Liver (tissue), 3 donors: Measurements from ENCODE around the gene RASL10B.

Experiments
- EGR1 ChIP-seq, 2 donors: IDR thresholded peaks; 2 replicates each; pipeline ENCODE4 v1.6.1; 2016 to 2018; ENCODE audit warnings: antibody characterized with exemption in 2 of 2, low read depth in 2 of 2
- FOXA1 ChIP-seq: IDR thresholded peaks from 2 replicates; pipeline ENCODE4 v1.6.1; 2016; ENCODE audit warnings: antibody characterized with exemption
- GABPA ChIP-seq, 2 donors: IDR thresholded peaks in 1 of 2; conservative IDR thresholded peaks in 1 of 2; 2 replicates each; pipeline ENCODE4 v1.6.1; 2016; ENCODE audit warnings: antibody characterized with exemption in 2 of 2, mild to moderate bottlenecking in 1 of 2, moderate library complexity in 1 of 2
- JUND ChIP-seq, 2 donors: IDR thresholded peaks; 2 replicates each; pipeline ENCODE4 v1.6.1; 2016; ENCODE audit warnings: antibody characterized with exemption in 2 of 2
- RAD21 ChIP-seq, 2 donors: IDR thresholded peaks; 2 replicates each; pipeline ENCODE4 v1.6.1; 2016; ENCODE audit warnings: antibody characterized with exemption in 2 of 2, mild to moderate bottlenecking in 2 of 2
- RXRA ChIP-seq, 2 donors: IDR thresholded peaks; 2 replicates each; pipeline ENCODE4 v1.6.1; 2017 to 2018; ENCODE audit warnings: antibody characterized with exemption in 2 of 2, mild to moderate bottlenecking in 1 of 2
- SP1 ChIP-seq: IDR thresholded peaks from 2 replicates; pipeline ENCODE4 v1.6.1; 2018; ENCODE audit warnings: antibody characterized with exemption, mild to moderate bottlenecking
- TAF1 ChIP-seq: conservative IDR thresholded peaks from 2 replicates; pipeline ENCODE4 v1.6.1; 2016; ENCODE audit warnings: antibody characterized with exemption, mild to moderate bottlenecking
- YY1 ChIP-seq: IDR thresholded peaks from 2 replicates; pipeline ENCODE4 v1.6.1; 2016; ENCODE audit warnings: antibody characterized with exemption, mild to moderate bottlenecking
- TF ChIP-seq, protein P1 (sequence below): fragments of 150-350 bp; IDR thresholded peaks from 2 replicates; pipeline ENCODE4 v1.5.1; 2017; ENCODE audit warnings: improper control_type of control experiment, low read depth, low read length; ENCODE audit not compliant: missing input control
- TF ChIP-seq, protein P2 (sequence below): IDR thresholded peaks from 2 replicates; pipeline ENCODE4 v1.6.1; 2016; ENCODE audit warnings: antibody characterized with exemption, mild to moderate bottlenecking
- TF ChIP-seq, protein P3 (sequence below): IDR thresholded peaks from 2 replicates; pipeline ENCODE4 v1.6.1; 2016; ENCODE audit warnings: antibody characterized with exemption
- TF ChIP-seq, protein P4 (sequence below): IDR thresholded peaks from 2 replicates; pipeline ENCODE4 v1.6.1; 2016; ENCODE audit warnings: antibody characterized with exemption
- donor health status: healthy.
- donor health status: healthy.

DNA sequence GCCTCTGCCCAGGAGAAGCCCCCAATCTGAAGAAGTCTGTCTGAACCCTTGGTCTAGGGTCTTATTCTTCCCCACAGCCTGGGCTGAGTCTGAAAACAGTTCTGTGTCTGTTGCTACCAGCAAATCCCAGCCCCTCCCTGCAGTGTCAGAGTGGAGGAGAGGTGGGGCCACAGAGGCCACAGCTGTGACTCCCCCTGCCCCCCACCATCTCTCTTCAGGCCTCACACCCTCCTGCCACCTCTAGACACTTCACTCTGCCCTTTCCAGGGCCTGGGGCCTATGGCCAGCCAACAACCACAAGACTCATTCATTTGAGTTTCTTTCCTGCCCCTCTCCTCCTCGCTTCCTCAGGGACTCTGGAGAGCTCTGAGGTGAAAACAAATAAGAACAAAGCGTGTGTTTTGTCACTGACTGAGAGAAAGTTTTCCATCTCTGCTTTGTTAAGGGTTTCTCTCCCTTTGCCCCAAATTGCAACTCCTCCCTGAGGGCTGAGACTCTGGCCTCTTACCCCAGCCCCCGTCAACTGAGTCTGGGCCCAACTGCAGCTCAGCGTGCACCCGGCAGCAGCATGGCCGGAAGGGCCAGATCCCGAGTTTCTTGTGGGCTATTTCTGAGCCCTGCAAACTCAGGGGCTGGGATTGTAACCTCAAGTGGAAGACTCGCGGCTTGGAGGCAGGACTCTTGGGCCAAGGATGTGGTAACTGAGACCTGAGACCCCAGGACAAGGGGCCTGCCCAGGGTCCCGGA is 42.4 kb downstream of the RASL10B start:
- TF ChIP-seq, protein P1, sequence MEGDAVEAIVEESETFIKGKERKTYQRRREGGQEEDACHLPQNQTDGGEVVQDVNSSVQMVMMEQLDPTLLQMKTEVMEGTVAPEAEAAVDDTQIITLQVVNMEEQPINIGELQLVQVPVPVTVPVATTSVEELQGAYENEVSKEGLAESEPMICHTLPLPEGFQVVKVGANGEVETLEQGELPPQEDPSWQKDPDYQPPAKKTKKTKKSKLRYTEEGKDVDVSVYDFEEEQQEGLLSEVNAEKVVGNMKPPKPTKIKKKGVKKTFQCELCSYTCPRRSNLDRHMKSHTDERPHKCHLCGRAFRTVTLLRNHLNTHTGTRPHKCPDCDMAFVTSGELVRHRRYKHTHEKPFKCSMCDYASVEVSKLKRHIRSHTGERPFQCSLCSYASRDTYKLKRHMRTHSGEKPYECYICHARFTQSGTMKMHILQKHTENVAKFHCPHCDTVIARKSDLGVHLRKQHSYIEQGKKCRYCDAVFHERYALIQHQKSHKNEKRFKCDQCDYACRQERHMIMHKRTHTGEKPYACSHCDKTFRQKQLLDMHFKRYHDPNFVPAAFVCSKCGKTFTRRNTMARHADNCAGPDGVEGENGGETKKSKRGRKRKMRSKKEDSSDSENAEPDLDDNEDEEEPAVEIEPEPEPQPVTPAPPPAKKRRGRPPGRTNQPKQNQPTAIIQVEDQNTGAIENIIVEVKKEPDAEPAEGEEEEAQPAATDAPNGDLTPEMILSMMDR, result no peak
- no peak for TF ChIP-seq TAF1
- TF ChIP-seq GABPA (IDR thresholded peaks at IDR 0.05 in 1 of 2, conservative IDR thresholded peaks at IDR 0.05 in 1 of 2), result no peak
- TF ChIP-seq RAD21 (IDR thresholded peaks at IDR 0.05), result no peak
- TF ChIP-seq, protein P2, sequence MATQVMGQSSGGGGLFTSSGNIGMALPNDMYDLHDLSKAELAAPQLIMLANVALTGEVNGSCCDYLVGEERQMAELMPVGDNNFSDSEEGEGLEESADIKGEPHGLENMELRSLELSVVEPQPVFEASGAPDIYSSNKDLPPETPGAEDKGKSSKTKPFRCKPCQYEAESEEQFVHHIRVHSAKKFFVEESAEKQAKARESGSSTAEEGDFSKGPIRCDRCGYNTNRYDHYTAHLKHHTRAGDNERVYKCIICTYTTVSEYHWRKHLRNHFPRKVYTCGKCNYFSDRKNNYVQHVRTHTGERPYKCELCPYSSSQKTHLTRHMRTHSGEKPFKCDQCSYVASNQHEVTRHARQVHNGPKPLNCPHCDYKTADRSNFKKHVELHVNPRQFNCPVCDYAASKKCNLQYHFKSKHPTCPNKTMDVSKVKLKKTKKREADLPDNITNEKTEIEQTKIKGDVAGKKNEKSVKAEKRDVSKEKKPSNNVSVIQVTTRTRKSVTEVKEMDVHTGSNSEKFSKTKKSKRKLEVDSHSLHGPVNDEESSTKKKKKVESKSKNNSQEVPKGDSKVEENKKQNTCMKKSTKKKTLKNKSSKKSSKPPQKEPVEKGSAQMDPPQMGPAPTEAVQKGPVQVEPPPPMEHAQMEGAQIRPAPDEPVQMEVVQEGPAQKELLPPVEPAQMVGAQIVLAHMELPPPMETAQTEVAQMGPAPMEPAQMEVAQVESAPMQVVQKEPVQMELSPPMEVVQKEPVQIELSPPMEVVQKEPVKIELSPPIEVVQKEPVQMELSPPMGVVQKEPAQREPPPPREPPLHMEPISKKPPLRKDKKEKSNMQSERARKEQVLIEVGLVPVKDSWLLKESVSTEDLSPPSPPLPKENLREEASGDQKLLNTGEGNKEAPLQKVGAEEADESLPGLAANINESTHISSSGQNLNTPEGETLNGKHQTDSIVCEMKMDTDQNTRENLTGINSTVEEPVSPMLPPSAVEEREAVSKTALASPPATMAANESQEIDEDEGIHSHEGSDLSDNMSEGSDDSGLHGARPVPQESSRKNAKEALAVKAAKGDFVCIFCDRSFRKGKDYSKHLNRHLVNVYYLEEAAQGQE, result no peak
- TF ChIP-seq RXRA (IDR thresholded peaks at IDR 0.05), result no peak
- TF ChIP-seq FOXA1, result no peak
- no peak for TF ChIP-seq JUND (IDR thresholded peaks at IDR 0.05)
- TF ChIP-seq, protein P3, sequence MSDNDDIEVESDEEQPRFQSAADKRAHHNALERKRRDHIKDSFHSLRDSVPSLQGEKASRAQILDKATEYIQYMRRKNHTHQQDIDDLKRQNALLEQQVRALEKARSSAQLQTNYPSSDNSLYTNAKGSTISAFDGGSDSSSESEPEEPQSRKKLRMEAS, result no peak
- TF ChIP-seq, protein P4, sequence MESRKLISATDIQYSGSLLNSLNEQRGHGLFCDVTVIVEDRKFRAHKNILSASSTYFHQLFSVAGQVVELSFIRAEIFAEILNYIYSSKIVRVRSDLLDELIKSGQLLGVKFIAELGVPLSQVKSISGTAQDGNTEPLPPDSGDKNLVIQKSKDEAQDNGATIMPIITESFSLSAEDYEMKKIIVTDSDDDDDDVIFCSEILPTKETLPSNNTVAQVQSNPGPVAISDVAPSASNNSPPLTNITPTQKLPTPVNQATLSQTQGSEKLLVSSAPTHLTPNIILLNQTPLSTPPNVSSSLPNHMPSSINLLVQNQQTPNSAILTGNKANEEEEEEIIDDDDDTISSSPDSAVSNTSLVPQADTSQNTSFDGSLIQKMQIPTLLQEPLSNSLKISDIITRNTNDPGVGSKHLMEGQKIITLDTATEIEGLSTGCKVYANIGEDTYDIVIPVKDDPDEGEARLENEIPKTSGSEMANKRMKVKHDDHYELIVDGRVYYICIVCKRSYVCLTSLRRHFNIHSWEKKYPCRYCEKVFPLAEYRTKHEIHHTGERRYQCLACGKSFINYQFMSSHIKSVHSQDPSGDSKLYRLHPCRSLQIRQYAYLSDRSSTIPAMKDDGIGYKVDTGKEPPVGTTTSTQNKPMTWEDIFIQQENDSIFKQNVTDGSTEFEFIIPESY, result no peak
- TF ChIP-seq EGR1 (IDR thresholded peaks at IDR 0.05; ENCODE audit: low read depth in 2 of 2), result no peak
- no peak for TF ChIP-seq YY1
- TF ChIP-seq SP1, result no peak
